ENCODE measurements around the gene TRPM6.
"Not testable (repeated sequence)": the region's sequence is repeated elsewhere in the genome, so short reads cannot be mapped to it uniquely, and the experiment has no call there.

TRPM6 gene

DNA sequence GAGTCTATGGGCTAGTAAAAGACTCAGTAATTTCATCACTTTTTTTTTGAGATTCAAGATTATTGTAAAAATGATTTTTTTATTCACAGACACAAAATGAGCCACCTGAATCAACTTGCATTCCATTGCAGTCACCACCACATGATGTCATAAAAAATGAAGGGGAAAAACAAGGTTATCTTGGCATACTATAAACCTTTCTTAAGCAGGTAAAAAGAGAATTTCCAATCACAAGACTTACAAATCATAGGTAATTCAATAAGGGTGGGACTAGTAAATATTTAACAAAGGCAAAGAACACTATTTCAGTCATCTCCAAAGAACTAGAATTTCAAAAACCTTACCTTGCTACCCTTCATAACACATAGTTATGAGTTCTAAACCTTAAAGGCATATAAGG, 30.7 kb downstream of the TRPM6 start:
- no peak for DNase-seq (ENCODE audit: low read depth)

DNA sequence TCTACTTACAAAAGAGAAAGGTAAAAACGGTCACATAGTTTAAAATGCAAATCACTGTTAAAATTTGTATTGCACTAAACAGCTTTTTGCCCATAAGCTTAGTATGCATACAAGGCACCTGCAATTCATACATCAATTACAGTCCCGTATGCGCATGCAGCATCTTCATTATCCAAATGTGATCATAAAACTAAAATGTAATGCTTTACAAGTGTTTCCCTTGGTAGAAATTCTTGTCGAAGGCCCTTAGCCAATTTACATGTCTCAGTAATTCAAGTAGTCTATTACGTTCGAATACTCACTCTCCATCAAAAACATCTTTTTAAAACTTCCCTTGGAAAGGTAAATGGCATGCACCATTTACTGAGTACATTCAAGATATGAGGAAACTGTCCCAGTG, 32.6 kb downstream of the TRPM6 start:
- DNase-seq (ENCODE audit: low read depth), result no peak

DNA sequence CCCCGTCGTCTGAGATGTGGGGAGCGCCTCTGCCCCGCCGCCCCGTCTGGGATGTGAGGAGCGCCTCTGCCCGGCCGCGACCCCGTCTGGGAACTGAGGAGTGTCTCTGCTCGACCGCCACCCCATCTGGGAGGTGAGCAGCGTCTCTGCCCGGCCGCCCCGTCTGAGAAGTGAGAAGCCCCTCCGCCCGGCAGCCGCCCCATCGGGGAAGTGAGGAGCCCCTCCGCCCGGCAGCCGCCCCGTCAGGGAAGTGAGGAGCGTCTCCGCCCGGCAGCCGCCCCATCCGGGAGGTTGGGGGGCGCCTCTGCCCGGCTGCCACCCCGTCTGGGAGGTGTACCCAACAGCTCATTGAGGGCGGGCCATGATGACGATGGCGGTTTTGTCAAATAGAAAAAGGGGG, 34.7 kb downstream of the TRPM6 start:
- DNase-seq (ENCODE audit: low read depth), result not testable (repeated sequence)

DNA sequence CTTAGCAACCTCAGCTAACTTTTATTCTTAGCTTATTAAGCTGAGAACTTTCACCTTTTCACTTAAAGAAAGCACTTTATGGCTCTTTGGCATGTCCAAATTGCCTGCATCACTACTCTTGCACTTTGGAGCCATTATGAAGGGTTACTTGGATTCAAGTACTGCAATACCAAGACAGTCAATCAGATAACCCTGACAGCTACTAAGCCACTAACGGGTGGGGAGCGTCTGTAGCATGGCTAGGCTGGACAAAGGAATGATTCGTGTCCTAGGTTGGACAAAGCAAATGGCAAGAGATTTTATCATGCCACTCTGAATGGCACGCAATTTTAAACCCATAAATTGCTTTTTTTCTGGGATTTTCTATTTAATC, 39.6 kb downstream of the TRPM6 start:
- DNase-seq (ENCODE audit: low read depth), result no peak

DNA sequence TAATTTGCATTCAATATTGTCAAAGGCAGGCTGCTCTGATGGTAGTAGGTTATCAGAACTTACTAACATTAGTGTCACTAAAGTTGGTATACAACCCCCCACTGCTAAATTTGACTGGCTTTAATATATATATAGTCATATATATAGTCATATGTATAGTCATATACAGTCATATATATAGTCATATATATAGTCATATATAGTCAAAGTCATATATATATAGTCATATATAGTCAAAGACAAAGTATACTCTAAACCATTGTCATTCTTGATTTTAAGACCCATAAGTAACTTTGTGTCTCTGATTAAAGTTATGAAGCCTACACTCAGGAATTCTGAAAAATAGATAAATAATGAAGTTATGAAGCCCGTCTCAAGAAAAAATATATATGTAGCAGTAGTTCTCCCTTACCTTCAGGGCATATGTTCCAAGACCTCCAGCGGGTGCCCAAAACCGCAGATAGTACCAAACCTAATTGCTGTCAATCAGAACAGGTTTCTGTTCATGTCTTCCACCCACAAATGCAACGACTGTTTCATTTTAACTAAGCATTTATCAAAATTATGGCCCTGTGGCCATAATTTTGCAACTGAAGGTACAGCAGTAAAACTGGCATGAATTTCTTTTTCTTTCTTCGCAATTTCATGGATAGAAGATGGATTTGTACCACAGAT, 40.1 kb downstream of the TRPM6 start:
- DNase-seq (ENCODE audit: low read depth), result no peak

DNA sequence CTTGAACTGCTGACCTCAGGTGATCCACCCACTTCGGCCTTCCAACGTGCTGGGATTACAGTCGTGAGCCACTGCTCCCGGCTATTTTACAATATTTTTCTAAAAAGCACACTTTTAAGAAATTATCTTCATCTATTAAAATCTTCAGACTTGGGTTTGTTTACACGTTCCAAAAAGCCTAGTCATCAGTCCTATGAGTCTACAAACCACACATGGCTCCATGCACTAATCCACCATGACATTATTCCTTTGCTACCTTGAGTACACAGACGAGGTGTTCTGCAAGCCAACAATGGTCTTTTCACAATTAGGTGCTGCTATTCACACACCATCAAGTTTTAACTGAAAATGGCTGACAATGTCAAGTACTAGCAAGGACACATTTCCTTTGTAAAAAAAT, 41.0 kb downstream of the TRPM6 start:
- DNase-seq (ENCODE audit: low read depth), result no peak

DNA sequence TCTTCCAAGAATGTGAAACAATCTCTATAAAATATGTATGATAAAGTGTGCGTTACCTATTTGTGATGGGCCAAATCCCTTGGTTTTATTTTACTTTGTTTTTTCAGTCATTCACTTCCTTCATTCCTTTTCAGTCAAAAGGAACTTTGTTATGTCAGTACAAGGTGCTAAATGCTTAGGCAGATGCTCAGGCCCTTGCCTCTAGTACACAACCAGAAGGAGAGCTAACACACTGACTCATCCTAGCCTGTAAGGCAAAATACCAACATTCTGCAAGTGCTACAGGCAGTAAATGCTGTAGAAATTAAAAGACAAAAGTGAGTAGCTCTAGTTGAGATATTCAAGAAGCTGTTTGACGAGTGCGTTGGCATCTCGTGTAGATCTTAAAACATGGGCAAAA, 49.4 kb downstream of the TRPM6 start:
- DNase-seq (ENCODE audit: low read depth), result no peak

DNA sequence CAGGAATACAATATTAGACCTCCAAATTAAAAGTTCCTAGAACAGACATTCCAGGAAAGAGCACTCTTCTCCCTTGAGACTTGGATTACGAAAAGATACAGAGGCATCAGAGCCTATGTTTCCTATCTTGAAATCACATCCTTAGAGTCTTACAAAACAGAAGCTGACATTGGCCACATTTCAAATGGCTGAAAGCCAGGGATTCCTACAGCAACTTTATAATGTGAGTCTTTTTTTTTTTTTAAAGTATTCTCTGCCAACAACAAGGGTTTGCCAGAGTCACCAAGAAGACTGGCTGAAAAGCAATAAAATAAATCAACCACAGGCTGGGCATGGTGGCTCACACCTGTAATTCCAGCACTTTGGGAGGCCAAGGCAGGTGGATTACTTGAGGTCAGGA, 63.1 kb downstream of the TRPM6 start:
- no peak for DNase-seq (ENCODE audit: low read depth)

DNA sequence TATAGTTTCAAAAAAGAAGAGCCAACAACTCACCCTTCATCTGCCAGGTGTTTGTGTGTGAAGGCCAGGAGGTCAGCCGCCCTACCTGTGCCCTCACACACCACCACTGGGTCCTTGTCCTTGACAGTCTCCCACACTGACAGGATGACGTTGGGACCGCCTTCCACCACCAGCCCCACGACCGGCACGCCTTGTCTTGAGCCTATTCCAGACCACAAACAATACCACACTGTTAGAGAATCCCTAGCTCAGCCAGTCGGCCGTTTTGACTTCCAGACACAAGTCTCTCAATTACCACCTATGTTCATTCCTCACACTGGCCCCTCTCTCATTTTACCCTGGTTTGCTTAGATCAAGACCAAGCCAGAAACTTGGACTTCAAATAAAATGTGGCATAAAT, 66.1 kb downstream of the TRPM6 start:
- DNase-seq (ENCODE audit: low read depth), result no peak

DNA sequence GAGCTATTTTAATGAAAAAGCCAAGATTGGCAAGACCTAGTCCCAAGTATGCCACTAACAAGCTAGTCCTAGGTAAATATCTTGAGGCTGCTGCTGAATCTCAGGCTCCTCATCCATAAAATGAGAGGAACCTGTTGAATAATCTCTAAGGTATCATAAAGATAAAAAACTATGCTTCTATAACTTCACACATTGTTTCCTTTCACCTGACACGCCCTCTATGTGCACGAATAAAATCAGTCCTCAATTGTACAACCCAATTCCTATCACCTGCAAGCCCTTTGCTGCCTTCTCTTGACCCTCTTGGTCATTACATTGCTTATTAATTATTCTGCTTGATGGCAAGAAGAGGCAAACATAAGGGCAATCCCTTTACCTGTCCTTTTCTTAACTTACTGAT, 69.9 kb downstream of the TRPM6 start:
- DNase-seq (ENCODE audit: low read depth), result no peak

DNA sequence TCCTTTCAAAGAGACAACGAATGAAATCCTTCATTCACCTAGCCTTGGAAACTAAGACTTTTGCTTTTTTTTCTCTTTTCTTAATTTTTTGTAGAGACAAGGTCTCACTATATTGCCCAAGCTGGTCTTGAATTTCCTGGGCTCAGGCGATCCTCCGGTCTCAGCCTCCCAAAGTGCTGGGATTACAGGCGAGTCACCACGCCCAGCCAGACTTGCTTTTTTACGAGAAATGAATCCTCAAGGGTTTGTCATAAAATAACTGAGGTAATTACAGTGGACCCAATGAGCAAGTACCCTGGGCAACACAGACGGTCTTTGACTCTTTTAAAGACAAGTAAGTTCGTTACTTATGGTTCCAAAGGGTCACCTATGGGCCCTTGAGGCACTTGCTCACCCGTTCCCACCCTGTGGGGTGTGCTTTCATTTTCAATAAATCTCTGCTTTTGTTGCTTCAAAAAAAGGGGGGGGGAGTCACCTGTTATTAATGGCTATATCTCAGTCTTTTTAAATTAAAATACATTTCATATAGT, 70.4 kb downstream of the TRPM6 start:
- DNase-seq (ENCODE audit: low read depth), result no peak

DNA sequence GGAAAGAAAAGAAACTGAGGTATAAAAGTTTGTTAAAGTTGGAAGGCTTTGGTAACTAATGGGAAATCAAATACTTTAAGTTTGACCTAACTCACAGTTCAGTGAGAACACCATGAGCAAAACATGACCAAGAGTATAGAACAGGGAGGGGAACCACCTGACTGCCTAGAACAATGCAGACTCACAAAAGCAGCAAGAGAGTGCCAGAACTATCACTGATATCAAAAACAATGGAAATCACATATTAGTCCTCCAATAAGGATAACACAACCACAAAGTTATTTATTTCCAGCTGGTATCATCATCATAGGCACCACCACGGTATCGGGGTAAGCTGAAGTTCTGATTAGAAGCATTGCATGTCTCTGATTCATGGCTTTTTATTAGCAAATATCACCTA, 77.5 kb downstream of the TRPM6 start:
- DNase-seq (ENCODE audit: low read depth), result no peak

DNA sequence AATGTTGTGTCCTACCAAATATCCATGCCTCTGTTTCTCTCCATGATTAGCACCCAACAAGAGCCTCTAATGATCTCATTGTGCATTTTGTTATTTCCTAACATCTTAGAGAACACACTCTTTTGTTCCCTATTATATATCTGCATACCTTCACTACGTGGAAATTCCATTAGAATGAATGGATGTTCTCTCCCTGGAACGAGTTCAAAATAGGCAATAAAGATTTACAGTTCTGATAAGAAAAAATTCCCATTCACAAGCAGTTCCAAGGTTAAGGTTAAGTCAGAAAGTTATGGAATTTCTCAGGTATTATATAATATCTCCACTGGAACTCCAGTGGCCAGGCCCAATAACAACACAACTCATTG, 83.7 kb downstream of the TRPM6 start:
- no peak for DNase-seq (ENCODE audit: low read depth)

DNA sequence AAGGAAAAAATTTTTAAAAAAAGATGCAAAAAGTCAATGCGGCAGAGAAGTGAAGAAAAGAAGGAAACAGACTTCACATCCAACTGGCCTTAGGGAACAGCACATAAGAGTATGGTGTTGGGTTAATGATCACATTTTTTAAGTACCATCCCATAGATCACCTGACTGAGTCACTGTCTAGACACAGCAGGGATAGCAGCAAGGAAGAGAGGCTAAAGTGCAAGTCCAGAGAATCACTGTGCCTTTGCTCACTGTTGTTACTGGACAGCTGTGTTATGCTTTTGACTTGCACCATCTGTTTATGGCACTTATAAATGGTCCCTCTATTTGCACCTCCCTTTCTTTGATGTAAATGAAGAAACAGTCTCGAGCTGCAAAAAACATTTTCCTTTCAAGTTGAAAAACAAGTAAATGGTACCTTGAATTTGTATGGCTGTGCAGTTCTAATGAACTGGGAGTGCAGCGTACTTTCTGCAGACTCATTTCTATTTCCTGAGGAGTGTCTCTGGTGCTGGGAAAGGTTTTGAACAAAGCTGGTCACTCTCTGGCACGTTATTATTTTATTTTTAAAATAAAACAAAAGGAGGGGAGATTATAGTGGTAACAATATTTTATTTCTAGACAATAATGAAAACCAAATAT, 84.2 kb downstream of the TRPM6 start:
- no peak for DNase-seq (ENCODE audit: low read depth)

DNA sequence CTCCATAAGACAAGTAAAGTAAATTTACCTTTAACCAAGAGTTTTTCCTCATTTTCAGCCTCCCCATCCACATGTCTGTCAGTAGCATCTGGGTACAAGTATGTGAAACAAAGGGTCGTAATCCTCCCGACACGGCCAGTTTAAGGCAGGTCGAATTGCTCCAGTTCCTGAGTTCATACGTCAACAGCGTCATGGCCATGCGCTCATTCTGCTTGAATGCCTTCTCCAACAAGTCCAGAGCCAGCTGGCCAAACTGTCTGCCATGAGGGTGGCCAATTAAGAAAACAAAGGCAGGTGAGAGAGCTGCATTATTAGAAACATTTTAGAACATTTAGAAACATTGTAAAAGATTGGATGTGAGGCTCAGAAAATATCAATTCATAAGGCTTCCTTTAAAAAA, 87.5 kb downstream of the TRPM6 start:
- DNase-seq (ENCODE audit: low read depth), result no peak

DNA sequence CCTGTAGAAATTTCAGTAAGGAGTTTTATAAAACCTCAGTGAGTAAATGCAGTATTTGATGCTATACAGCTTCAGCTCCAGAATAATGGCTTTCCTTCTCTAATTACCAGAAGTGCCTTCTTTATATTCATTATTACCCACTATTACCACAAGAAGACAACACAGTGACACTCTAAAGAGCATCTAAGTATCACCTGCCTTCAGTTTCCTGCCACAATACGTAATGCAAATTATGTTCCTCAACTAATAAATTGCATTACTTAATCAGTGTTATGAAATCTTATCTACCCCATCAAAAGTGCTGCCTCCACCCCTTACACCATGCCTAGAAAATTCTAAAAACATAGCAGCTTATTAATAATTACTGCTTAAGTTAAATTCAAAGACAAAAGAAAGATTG, 91.9 kb downstream of the TRPM6 start:
- no peak for DNase-seq (ENCODE audit: low read depth)

DNA sequence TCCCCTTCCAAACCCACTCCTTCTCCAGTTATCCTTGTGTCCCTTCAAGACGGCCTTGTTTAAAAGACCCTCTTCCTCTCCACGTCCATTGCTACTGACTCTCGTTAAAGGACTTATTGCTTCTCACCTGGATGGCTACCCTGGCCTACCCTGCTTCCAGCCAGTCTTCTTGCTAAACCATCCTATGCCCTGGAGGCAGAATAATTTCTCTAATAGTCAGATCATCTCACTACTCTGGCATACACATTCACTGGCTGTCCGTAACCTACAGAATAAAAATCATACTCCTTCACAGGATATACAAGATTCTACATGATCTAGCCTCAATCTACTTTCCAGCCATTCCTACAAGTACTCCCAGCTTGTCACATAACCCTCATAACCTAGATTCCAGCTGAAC, 92.6 kb downstream of the TRPM6 start:
- no peak for DNase-seq (ENCODE audit: low read depth)

DNA sequence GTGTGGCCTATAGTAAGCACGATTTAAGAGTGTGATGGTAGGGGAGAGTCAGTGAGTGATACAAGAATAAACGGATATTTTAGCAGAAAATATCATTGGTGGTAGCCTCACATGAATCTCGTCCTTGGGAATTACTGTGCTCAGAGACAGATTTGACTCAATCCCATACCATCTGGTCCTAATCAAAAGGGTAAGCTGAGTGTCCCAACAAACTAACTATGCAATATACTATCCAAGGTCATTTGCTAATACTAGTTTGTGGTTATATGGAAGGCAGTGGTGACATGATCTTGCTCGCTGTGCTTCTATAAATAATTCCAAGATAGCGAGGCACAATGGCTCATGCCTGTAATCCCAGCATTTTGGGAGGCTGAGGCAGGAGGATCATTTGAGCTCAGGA, 103.2 kb downstream of the TRPM6 start:
- no peak for DNase-seq (ENCODE audit: low read depth)

DNA sequence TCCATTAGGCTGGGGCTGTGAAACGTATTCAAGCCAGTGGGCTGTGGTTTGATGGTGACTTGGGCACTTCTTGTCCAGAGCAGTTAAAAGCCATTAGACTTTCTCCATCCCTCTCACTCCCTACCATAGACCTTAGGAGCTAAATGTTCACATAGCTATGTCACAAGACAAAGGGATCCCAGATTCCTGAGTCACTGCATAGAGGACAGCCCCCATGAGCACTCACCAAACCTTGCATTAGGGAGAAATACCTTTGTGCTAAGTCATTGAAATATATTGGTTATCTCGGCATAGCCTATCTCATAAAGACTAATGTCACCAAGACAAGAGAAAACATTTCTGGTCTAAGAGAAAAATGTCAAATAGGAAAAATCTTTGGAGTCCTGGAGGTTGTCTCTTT, 104.3 kb downstream of the TRPM6 start:
- DNase-seq (ENCODE audit: low read depth), result no peak

DNA sequence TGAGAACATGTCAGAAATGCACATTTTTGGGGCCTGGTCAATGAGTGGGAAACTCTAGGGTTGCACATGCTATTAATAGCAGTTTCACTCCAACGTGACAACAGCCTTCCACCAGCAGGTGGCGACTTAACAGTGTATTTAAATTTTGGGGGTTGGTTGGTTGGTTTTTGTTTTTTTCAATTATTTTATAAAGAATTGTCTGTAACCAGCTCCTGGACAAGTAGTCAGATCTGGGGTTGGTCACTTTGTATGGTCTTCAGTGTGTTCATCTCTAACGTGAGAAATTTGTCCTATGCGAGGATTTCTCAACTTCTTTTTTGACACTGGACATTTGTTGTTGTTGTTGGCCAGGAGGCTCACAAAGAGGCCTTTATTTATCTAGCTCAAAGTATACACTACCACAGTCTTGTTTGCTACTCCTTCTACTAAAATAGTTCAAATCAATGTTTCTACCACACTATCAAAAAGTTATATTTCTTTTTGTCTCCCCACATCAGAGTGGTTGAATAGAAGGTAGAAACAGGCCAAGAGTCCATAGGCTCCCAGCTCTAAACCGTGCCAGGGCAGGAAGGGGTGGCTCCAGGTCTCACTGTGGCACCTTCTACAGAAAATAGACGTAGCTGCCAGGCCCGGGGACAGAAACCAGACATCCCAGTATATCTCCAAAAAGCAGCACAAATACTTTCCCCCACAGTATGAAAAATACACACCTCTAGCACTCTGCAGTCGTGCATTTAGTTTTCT, 110.4 kb downstream of the TRPM6 start:
- peak; percentile 45 for DNase-seq (ENCODE audit: low read depth)

DNA sequence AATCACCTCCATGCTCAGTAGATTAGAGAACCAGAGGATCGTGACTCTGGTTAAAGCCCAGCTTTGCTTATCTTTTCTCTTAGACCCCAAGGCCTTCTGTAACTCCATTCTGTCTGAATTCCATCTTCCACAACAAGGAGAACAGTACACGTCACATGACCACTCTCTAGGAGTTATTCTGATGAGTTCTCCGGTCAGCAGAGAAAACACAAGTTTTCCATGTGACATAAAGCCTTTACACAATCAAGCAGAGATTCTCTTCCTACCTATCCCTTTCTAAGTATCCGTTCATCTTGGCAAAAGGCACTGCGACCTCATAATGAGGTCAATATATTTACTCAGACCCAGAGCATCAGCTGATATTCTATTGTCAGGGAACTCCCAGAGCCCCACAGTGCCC, 112.3 kb downstream of the TRPM6 start:
- no peak for DNase-seq (ENCODE audit: low read depth)

DNA sequence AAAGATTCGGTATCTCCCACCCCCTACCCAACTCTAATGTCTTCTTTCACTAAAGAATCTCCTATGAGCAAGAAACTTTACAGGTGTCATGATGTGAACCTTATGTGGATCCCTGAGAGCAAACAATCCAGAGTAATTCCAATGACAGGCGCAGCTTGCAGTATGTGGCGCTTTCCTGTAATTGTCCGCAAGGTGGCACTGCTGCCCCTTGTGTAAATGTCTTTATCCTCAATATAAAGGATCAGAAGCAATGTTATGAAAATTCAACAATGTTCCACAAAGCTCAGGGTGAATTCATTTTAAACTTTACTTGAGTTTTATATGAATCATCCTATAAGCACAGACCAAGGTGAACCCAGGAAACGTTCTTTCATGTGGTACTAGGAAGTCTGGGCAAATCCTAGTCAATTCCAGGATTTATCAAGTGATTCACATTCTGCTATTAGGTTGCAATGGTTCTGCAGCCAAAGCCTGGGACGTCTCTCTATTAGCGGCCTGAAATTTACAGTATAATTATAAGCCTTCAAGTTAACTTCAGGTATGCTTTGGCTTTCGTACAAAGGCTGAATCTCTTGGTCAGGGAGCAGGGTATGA, 113.7 kb downstream of the TRPM6 start:
- DNase-seq (ENCODE audit: low read depth), result peak; percentile 43

DNA sequence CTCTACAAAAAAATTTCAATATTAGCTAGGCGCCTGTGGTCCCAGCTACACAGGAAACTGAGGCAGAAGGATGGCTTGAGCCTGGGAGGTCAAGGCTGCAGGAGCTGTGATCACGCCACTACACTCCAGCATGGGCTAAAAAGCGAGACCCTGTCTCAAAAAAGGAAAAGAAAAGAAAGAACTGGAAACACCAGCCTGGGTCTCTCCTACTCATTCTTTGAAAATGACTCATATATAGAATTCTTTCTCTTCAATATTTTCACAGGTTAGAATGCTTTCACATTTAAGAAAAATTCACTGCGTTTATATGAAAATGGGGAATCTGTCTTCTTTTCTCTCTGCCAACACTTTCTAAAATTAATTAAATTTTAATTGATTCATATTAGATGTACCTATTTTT, 115.6 kb downstream of the TRPM6 start:
- DNase-seq (ENCODE audit: low read depth), result no peak

Data from stimulated activated CD8-positive, alpha-beta memory T cell treated with anti-CD3 and anti-CD28 coated beads, Interleukin-7, amount 100 ng/mL, for 24 hours (primary cell).